HEK293T (cell line): ENCODE measurements around the gene VSTM1.
"Not testable (repeated sequence)": the region's sequence is repeated elsewhere in the genome, so short reads cannot be mapped to it uniquely, and the experiment has no call there.

Source experiments
- CTCF ChIA-PET: fragments of 350-600 bp; formaldehyde crosslinking; extraction: SDS; loops from one replicate; lab custom pipeline; 2021; ENCODE audit warnings: antibody characterized with exemption, inconsistent platforms; lab: Yijun Ruan, JAX
- POLR2A ChIA-PET: fragments of 350-600 bp; formaldehyde crosslinking; extraction: SDS; loops from one replicate; lab custom pipeline; 2020; ENCODE audit warnings: antibody characterized with exemption, inconsistent platforms; lab: Yijun Ruan, JAX
- DNase-seq: peaks from one replicate; pipeline ENCODE4 v3.0.0; 2012; ENCODE audit warnings: mixed read lengths; ENCODE audit errors: extremely low spot score
- ARNT ChIP-seq: fragments of 450-650 bp; IDR thresholded peaks from 2 replicates; pipeline ENCODE4 v1.6.1; 2017; ENCODE audit warnings: mild to moderate bottlenecking
- BHLHE40 ChIP-seq: fragments of 450-650 bp; IDR thresholded peaks from 2 replicates; pipeline ENCODE4 v1.6.1; 2016; ENCODE audit warnings: mild to moderate bottlenecking, moderate library complexity, borderline replicate concordance
- CTBP1 ChIP-seq: fragments of 450-650 bp; IDR thresholded peaks from 2 replicates; pipeline ENCODE4 v1.6.1; 2016; ENCODE audit warnings: borderline replicate concordance
- ELF4 ChIP-seq: fragments of 450-650 bp; IDR thresholded peaks from 2 replicates; pipeline ENCODE4 v1.6.1; 2017; ENCODE audit warnings: antibody characterized with exemption
- FOXA1 ChIP-seq: fragments of 450-650 bp; IDR thresholded peaks from 2 replicates; pipeline ENCODE4 v1.6.1; 2016; ENCODE audit warnings: mild to moderate bottlenecking
- FOXK2 ChIP-seq: fragments of 450-650 bp; IDR thresholded peaks from 2 replicates; pipeline ENCODE4 v1.6.1; 2016; ENCODE audit warnings: mild to moderate bottlenecking
- FOXM1 ChIP-seq: fragments of 450-650 bp; IDR thresholded peaks from 2 replicates; pipeline ENCODE4 v1.6.1; 2017; ENCODE audit warnings: mild to moderate bottlenecking, borderline replicate concordance
- HDGF ChIP-seq: fragments of 450-650 bp; IDR thresholded peaks from 2 replicates; pipeline ENCODE4 v1.6.1; 2017; ENCODE audit warnings: antibody characterized with exemption, borderline replicate concordance
- L3MBTL2 ChIP-seq: fragments of 450-650 bp; conservative IDR thresholded peaks from 2 replicates; pipeline ENCODE4 v1.6.1; 2016; ENCODE audit warnings: mild to moderate bottlenecking
- LEF1 ChIP-seq: fragments of 450-650 bp; IDR thresholded peaks from 2 replicates; pipeline ENCODE4 v1.6.1; 2017; ENCODE audit warnings: mild to moderate bottlenecking, borderline replicate concordance
- NFRKB ChIP-seq: fragments of 450-650 bp; IDR thresholded peaks from 2 replicates; pipeline ENCODE4 v1.6.1; 2016; ENCODE audit warnings: mild to moderate bottlenecking, moderate library complexity
- PKNOX1 ChIP-seq: fragments of 450-650 bp; IDR thresholded peaks from 2 replicates; pipeline ENCODE4 v1.6.1; 2016
- SP1 ChIP-seq: fragments of 450-650 bp; IDR thresholded peaks from 2 replicates; pipeline ENCODE4 v1.6.1; 2017
- SUZ12 ChIP-seq: fragments of 450-650 bp; IDR thresholded peaks from 2 replicates; pipeline ENCODE4 v1.6.1; 2016; ENCODE audit warnings: mild to moderate bottlenecking
- TARDBP ChIP-seq: fragments of 450-650 bp; IDR thresholded peaks from 2 replicates; pipeline ENCODE4 v1.6.1; 2016
- ZNF384 ChIP-seq: fragments of 450-650 bp; IDR thresholded peaks from 2 replicates; pipeline ENCODE4 v1.6.1; 2016

The VSTM1 gene

GRCh38 chr19:54104998-54105715 is 41.5 kb upstream of the VSTM1 start:
- DNase-seq = no peak
- ChIA-PET CTCF (no interaction called here), POLR2A (no interaction called here)
- TF ChIP-seq FOXM1 = no peak
- TF ChIP-seq ARNT = no peak
- no peak for TF ChIP-seq SUZ12
- no peak for TF ChIP-seq L3MBTL2
- TF ChIP-seq CTBP1 = no peak
- no peak for TF ChIP-seq NFRKB
- no peak for TF ChIP-seq PKNOX1
- TF ChIP-seq FOXA1 = no peak
- no peak for TF ChIP-seq TARDBP
- TF ChIP-seq BHLHE40 = no peak
- no peak for TF ChIP-seq SP1

DNA sequence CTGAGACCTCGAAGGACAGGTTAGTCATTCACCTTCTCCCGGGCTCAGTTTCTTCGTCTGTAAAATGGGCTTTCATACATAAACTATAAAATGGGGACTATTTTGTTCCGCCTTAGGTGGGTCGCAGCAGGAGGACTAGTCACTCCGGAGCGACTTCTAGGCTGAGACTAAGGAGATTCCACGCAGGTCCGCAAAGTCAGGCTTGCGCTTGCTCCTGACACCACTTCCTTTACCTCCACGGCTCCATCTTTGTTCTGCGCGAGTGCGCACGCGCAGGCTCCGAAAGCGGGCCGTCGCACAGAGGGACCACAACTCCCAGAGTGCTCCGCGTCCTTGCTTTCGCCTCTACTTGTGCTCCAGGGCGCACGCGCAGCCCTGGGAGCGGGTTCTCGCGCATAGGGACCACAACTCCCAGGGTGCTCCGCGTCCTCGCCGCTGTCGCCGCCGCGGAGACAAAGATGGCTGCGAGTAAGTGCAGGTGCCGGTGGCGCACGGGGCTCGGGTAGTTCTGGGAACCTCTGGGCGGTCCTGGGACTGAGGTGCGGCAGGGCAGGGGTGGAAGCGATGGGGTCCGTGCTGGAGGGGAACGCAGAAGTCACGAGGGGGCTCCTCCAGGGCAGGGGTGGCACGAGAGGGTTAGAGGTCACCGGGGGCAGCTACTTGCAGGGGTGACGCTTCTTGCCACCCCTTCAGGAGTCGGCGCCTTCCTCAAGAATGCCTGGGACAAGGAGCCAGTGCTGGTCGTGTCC is 38.9 kb upstream of the VSTM1 start, which contains the start of gene NDUFA3:
Gene NDUFA3 (plus strand): TSS at position 435 of the 749 bp plus-strand sequence. CDS start 24 bp downstream, at position 459.
- ChIA-PET CTCF (no interaction called here), POLR2A (interaction anchor here (0.7 to 3.1 kb wide), 4 partner anchors 12 to 87 kb away, joined by 3 to 28 read pairs (median 3); partner anchors contain the start of genes CNOT3, MBOAT7, PRPF31 and TFPT)
- TF ChIP-seq ELF4 (peak; percentile 23; the same call in 1 of the 2 replicates), PKNOX1 (no peak)
- peak; percentile 100 for DNase-seq

DNA sequence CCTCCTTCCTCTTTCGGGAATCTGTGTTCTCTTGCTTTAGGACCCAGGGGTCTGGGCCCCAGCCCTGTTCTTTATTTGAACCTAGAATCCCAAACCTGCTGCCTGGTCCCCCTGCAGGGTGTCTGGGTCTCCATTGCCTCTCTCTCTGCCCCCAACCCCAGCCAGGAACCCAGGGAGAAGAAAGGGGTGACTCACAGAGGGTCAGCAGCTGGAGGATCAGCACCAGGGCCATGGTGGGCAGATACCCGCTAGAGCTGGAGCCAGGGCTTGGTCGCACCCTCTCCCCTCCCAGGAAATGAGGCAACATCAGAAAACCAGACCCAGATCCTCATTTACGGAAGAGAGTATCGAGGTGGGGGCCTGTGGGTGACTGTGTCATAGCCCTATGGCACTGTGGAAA is 36.9 kb upstream of the VSTM1 start, which contains the start of gene OSCAR:
Gene OSCAR (minus strand): TSS at position 243 of the 400 bp plus-strand sequence. CDS start 11 bp downstream, at position 232.
- ChIA-PET POLR2A (interaction anchor here (0.5 to 1.2 kb wide), 2 partner anchors 69 to 272 kb away, joined by 3 to 4 read pairs; no protein-coding TSS in a partner anchor), CTCF (no interaction called here)
- TF ChIP-seq SP1 (no peak), TARDBP (no peak), FOXK2 (no peak), L3MBTL2 (no peak), HDGF (no peak)
- no peak for DNase-seq

- DNase-seq, CTCF ChIA-PET: not testable (repeated sequence)
- POLR2A ChIA-PET = interaction anchor here (1.2 kb wide), 1 partner anchor 68 kb away, joined by 3 read pairs; no protein-coding TSS in a partner anchor
Measured at GRCh38 chr19:54099903-54100255, 36.2 kb upstream of the VSTM1 start.

DNA sequence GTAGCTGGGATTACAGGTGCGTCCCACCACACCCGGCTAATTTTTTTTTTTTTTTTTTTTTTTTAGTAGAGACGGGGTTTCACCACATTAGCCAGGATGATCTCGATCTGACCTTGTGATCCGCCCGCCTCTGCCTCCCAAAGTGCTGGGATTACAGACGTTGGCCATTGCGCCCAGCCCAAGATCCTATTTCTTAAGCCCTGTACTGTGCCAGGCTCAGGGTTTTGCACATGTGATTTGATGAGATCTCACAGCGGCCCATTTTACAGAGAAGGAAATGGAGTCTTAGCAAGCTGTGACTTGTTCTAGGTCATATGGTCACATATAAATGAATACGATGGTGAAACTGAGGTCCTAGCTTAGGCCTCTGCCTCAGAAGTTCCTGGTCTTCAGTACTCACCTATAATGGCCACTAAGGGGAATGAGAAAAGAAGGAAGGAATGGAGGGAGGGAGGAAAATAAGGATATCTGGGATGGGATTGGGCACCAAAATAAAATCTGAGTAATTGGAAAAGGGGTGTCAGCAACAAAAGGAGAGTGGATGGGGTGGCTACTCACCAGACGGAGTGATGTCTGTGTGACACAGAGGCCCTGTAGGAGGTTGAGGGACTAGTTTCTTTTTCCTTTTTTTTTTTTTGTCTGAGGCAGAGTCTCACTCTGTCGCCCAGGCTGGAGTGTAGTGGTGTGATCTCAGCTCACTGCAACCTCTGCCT is 35.6 kb upstream of the VSTM1 start:
- no peak for DNase-seq
- ChIA-PET CTCF (no interaction called here), POLR2A (interaction anchor here (1.2 kb wide), 1 partner anchor 68 kb away, joined by 3 read pairs; no protein-coding TSS in a partner anchor)

More for the DNA sequence above, 35.6 kb upstream of the VSTM1 start:
- TF ChIP-seq FOXM1 (no peak), LEF1 (no peak), ARNT (no peak), ELF4 (no peak), HDGF (no peak), BHLHE40 (no peak), L3MBTL2 (no peak), SP1 (no peak), FOXA1 (no peak), CTBP1 (no peak), SUZ12 (no peak), FOXK2 (no peak), TARDBP (no peak), ZNF384 (no peak), PKNOX1 (no peak), NFRKB (no peak)
